GM12874 (cell line): Measurements from ENCODE around the gene ATP6V1G3.

ENCODE experiments used
- TF ChIP-seq, protein P1 (sequence below): IDR thresholded peaks from 2 replicates; pipeline ENCODE4 v1.5.1; 2011; ENCODE audit warnings: low read depth, mild to moderate bottlenecking, control low read depth, low read length, moderate library complexity; ENCODE audit not compliant: insufficient read depth

ATP6V1G3 gene

DNA sequence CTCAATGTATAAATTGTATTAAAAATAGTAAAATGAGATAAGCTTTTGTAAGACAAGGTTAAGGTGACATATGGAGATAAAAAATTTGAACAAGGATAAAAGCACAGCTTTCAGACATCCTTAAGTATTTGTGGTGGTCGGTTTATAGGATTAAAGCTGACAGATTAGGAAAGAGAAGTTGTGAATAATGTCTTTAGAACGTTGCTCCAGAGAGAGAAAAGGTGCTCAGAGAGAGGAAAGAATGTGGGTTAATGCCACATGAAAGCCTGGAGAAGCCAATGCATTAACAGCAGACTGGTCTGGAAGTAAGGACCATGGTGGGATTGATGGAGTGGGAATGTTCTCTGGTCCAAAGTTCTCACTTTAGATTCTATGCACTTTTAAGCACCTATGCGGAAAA is 44.8 kb downstream of the ATP6V1G3 start:
- TF ChIP-seq, protein P1, sequence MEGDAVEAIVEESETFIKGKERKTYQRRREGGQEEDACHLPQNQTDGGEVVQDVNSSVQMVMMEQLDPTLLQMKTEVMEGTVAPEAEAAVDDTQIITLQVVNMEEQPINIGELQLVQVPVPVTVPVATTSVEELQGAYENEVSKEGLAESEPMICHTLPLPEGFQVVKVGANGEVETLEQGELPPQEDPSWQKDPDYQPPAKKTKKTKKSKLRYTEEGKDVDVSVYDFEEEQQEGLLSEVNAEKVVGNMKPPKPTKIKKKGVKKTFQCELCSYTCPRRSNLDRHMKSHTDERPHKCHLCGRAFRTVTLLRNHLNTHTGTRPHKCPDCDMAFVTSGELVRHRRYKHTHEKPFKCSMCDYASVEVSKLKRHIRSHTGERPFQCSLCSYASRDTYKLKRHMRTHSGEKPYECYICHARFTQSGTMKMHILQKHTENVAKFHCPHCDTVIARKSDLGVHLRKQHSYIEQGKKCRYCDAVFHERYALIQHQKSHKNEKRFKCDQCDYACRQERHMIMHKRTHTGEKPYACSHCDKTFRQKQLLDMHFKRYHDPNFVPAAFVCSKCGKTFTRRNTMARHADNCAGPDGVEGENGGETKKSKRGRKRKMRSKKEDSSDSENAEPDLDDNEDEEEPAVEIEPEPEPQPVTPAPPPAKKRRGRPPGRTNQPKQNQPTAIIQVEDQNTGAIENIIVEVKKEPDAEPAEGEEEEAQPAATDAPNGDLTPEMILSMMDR, result no peak

DNA sequence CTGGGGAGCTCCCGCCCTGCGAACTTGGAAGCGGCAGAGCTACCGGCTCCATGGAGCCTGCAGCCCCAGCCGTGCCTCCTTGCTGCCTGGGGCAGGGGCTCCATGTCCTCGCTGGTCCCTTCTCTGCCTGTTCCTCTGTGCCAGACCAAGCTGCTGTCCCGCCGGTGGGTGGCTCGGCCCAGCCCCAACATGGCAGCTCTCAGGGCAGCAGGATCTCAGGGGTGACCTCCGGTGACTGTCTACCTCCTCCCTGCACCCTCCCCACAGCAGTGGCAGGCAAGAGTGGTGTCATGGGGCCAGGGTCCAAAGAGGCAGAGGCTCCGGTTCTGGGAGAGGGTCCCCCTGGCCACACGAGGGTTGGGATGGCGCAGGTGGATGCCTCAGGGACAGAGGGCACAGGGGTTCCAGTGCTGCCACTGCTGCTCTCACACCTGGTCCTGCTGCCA is 45.8 kb downstream of the ATP6V1G3 start:
- TF ChIP-seq, protein P1, result no peak

DNA sequence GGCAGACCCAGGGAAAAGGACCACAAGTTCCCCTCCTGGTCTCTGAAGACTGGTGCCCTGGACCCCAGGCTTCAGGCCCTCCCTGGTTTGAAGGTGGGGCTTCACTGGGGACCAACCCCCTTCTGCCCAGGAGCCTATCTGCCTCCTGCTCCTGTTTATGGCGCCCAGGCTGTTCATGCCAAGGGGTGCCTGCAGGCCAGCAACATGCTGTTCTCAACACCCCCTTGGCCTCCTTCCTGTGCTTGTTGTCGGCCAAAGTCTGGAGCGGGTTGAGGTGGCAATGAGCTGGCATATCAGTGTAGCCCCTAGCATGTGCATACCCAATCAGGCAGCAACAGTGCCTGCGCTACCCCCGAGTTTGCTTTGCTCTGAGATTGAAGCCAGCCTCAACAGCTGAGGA is 46.3 kb downstream of the ATP6V1G3 start:
- TF ChIP-seq, protein P1, result no peak

DNA sequence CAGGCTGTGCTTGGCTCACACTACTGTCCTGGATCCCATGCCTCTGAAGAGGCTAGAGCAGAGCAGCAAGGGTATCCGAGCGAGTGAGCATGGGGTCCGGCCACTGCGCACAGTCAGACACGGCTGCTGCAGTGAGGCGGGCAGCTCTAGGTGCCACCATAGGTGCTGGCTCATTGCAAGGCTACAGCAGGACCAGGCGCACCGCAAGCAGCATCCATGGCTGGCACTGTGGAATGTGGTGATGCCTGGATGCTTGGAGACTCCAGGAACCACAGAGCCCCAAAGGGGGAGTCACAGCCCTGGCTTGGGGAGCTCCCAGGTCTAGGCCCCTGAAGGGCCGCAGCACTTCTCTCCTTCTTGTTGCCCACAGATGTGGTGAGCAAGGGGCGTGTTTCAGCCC is 47.2 kb downstream of the ATP6V1G3 start:
- TF ChIP-seq, protein P1, result no peak

DNA sequence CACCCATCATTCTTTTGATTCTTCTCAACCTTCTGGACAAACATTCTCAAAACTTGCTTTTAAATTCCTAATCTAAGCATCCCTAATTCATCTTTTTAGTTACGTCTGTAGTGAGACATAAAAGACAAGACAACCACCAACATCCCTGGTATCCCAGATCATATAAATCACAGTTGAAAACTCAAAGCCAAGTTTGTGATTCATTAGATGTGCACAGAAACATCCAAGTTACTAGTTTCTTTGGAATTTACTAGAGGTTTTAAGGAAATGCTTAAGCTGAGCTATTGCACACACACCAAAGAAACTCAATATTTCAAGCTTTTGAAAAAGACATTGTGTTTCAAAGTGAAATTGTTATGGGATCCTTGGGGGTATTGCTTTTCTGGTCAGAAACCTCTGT is 47.6 kb downstream of the ATP6V1G3 start:
- TF ChIP-seq, protein P1, result no peak

DNA sequence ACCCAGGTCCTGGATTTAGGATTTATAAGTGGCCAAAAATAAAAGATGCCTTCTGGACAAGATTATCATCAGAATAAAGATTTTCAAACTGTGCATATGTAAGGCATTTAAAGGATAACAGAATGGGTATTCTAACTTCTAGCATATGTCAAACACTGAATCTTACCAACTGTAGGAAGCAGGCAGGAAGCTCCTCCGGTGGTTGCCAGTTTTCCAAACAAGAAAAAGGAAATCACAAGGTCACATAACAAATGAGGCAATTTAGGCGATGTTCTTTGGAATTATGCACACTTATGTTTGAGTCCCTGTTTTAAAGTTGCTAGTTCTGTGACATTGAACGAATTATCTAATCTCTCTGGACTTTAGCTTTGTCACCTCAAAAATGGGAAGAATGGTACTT is 48.9 kb downstream of the ATP6V1G3 start:
- TF ChIP-seq, protein P1, result no peak

DNA sequence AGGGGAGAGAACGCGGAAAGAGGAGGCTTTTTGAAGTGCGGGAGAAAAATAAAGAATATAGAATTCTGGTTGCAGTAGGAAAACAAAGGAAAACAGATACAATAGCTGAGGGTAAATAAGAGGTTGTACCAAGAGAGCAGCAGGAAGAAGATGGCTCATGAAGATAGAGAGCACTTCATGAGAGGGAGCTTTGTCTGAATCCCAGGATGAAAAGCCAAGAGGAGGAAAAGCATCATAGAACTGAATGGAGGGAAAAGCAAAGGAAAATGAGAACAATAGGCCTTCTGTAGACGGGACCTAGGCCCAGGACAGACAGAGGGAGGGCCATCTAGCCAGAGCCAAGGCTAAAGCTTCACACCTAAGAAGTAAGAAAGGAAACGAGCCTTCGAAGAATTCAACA is 49.5 kb downstream of the ATP6V1G3 start:
- TF ChIP-seq, protein P1, result no peak

DNA sequence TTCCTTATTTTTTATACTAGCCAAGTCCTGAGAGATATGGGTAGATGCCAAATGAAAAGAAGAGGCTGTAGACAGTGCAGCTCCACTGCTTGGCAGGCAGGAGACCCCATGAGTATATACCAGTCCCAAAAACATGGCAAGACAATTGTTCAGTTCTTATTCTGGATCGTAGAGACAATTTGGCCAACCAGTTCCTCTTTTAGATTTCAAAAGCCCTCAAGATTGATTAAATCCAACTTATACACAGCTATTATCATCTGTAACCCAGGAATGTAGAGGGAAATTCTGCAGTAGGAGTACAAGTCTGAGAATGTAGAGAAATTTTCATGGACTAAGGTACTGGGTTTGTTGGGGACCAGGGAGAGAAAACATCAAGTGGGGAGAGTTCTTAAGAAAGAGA is 50.3 kb downstream of the ATP6V1G3 start:
- TF ChIP-seq, protein P1, result no peak
